Ishikawa (cell line): ENCODE measurements around the gene LRRC28.

Experiments
- CEBPB ChIP-seq: IDR thresholded peaks from 2 replicates; pipeline ENCODE4 v1.6.1; 2012
- CREB1 ChIP-seq: IDR thresholded peaks from 2 replicates; pipeline ENCODE4 v1.6.1; 2012; ENCODE audit warnings: low read depth
- EP300 ChIP-seq: IDR thresholded peaks from 2 replicates; pipeline ENCODE4 v1.6.1; 2012; ENCODE audit warnings: borderline replicate concordance
- FOXM1 ChIP-seq: IDR thresholded peaks from 2 replicates; pipeline ENCODE4 v1.6.1; 2012; ENCODE audit warnings: low read depth, borderline replicate concordance
- MAX ChIP-seq: IDR thresholded peaks from 2 replicates; pipeline ENCODE4 v1.6.1; 2012
- RAD21 ChIP-seq: IDR thresholded peaks from 2 replicates; pipeline ENCODE4 v1.6.1; 2012; ENCODE audit warnings: low read depth
- REST ChIP-seq: IDR thresholded peaks from 2 replicates; pipeline ENCODE4 v1.6.1; 2012; ENCODE audit warnings: low read depth, mild to moderate bottlenecking
- TAF1 ChIP-seq: IDR thresholded peaks from 2 replicates; pipeline ENCODE4 v1.6.1; 2012; ENCODE audit warnings: low read depth, mild to moderate bottlenecking
- USF1 ChIP-seq: IDR thresholded peaks from 2 replicates; pipeline ENCODE4 v1.6.1; 2012
- YY1 ChIP-seq: IDR thresholded peaks from 2 replicates; pipeline ENCODE4 v1.6.1; 2012; ENCODE audit warnings: low read depth
- ZBTB7A ChIP-seq: IDR thresholded peaks from 2 replicates; pipeline ENCODE4 v1.6.1; 2012; ENCODE audit warnings: low read depth

- no peak for TF ChIP-seq USF1
- TF ChIP-seq ZBTB7A = no peak
- TF ChIP-seq CREB1 = no peak
- TF ChIP-seq CEBPB = no peak
- no peak for TF ChIP-seq EP300
- TF ChIP-seq REST = no peak
- no peak for TF ChIP-seq RAD21
- TF ChIP-seq MAX = no peak
- no peak for TF ChIP-seq FOXM1
- TF ChIP-seq TAF1 = no peak
- TF ChIP-seq YY1 = no peak
Observed at GRCh38 chr15:99303907-99304306, 52.6 kb downstream of the LRRC28 start.
